Islet of Langerhans (tissue), 1 donor: Measurements from ENCODE around the gene MAN1A1.
A peak's percentile ranks its signal among the peaks of the same experiment; 100 is the strongest.

ENCODE experiments used
- FAIRE-seq: peaks from one replicate; lab custom pipeline; 2011; peaks lifted over from hg19 to GRCh38; lab: Jason Lieb, UNC

Gene MAN1A1

GRCh38 chr6:119140196-119141140 is 209.1 kb downstream of the MAN1A1 start:
- no peak for FAIRE-seq

DNA sequence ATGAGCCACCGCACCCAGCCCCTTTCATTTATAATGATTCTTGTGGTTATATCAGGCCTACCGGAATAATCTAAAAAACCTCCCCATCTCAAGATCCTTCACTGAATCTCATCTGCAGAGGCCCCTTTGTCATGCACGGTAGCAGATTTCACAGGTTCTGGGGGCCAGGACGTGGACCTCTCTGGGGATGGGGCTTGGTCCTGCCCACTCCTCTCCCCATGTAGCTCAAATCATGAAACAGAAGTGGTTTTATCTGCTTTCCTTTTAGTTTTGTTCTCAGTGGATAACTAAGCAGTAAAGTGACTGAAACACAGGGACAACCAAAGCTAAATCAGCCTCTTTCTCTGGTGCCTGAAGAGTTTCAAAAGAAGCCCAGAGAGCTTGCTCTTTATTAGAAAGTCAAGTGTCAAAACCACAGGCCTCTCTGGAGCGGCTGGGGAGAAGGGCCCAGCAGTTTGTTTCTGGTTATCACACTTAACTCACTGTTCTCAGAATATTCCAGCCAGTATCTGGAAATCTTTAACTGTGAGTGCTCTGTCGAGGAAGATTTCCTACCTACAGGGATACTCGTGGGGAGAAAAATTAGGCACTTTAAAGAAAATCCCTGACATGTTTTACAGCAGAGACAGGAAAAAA is 210.5 kb downstream of the MAN1A1 start:
- no peak for FAIRE-seq

DNA sequence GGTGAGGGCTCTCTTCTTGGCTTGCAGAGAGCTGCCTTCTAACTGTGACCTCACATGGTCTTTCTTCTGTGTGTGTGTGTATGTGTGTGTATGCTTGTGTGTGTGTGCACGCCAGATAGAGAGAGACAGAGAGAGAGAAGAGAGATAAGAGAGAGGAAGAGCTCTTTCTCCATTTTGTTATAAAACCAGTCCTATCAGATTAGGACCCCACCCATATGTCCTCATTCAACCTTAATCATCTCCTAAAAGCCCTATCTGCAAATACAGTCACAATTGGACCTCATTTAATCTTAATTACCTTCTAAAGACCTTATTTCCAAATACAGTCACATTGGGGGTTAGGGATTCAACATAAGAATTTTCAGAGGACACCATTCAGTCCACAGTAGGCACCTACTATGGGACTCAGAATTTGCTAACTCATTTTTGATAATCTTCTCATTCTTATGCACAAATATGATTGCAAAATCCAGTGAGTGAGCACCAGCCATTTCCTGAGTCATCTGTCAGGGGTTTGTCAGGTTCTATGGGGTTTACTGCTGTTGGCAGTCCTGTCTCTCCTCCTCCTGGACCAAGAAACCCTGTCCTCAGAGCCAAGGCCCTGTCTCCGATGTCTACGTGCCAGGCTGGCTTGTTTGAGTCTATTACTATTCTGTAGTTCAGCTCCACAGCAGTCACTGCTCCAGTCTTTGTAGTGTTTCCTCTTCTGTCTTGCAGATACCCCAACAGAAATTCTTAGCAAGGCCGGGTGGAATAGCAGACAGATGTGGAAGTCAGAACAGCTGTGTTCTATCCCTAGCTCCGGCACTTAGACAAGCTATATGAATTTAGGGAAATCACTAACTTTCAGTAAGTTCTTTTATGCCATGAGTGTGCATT is 212.1 kb downstream of the MAN1A1 start:
- FAIRE-seq: no peak

GRCh38 chr6:119134752-119135151 is 214.8 kb downstream of the MAN1A1 start:
- no peak for FAIRE-seq

DNA sequence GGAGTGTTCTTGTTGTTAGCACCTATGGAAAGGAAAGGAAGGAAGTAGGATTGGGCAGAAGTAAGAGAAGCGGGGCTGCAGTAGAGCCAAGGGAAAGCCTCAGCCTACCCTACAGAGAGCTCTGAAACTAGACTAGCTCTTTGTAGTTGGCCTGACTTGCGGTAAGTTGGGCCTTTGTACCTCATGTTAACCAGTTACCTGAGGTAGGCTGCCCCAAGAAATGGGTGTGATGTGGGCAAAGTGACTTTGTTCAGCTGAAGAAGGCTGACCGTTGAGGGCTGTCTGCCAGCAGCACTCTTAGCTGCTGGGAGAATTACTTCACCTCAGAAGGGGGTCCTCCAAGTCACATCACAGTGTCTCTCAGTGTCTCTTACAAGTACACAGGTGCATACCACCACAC is 216.2 kb downstream of the MAN1A1 start:
- no peak for FAIRE-seq

DNA sequence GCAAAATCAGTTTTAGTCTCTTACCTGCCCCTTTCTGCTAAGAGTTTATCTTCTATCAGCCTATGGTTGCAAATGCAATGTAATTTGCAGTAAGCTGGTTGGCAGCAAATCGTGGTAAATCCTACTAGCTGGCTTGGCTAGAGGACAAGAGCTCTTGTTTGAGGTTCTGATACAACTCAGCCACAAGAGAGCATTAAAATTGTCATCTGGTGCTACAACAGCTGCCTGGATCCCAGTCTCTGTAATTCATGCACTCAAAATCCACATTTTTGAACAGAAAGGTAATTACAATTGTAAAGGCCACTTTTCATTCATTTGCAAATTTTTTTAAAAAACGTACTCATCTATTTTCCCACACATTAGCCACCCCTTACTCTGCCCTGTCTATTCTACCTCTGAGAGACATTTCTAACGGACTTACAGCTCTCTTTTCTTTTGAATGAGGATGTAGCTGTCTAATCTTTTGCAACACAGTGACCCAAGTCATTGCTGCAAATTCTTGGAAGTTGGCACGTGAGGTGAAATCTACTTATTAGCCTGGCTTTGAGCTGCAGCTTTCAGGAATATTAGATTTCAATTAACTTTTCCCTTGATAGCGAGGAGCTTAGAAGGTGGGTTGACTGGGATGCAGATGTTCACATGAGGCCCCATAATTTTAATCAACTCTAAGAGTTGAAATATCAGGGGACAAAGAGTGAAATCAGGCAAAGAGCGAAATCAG is 217.1 kb downstream of the MAN1A1 start:
- FAIRE-seq: peak; percentile 61

GRCh38 chr6:119129968-119130484 is 219.5 kb downstream of the MAN1A1 start:
- peak; percentile 99 for FAIRE-seq

GRCh38 chr6:119129148-119129967 is 220.2 kb downstream of the MAN1A1 start:
- no peak for FAIRE-seq

GRCh38 chr6:119128252-119128912 is 221.2 kb downstream of the MAN1A1 start:
- FAIRE-seq: no peak

DNA sequence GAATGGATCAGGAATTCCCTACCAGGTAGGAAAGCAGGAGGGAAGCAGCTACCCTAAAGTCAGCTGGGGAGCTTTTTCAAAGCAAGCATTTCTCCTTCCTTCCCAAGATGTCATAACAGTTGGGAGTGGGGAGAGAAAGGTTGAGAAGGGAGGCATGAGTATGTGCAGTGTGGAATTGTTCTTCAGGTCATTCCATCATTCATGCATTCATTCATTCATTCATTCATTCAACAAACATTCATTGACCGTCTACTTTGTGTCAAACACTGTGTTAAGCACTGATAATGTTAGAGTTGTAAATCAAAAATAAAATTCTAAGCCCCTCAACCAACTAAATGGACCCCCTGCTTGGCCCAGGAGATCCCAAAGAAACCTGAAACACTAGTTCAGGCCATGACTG is 221.9 kb downstream of the MAN1A1 start:
- FAIRE-seq: no peak
